PC-9 (cell line): ENCODE results near the gene KCTD12. TPM values are rescaled to one million over a fixed set of nuclear protein-coding genes. Genes with fewer than 3 reads are reported as not detected.

Experiments used
- BruUV-seq: library from RNA; stranded (reverse); fragments of 400-500 nt; replicated peaks from 2 replicates; lab custom pipeline; 2021; lab: Mats Ljungman, UMichigan
- CTCF ChIA-PET: fragments of 300-600 bp; sonication (Branson Sonifier 250); formaldehyde crosslinking; loops from one replicate; lab custom pipeline; 2022; ENCODE audit warnings: antibody characterized with exemption; lab: Charles Lee
- POLR2A ChIA-PET: fragments of 300-600 bp; sonication (Branson Sonifier 250); formaldehyde crosslinking; loops from one replicate; lab custom pipeline; 2022; ENCODE audit warnings: antibody characterized with exemption; ENCODE audit not compliant: unreplicated experiment; lab: Charles Lee
- DNase-seq, 2 experiments: peaks; one replicate each; pipeline versions ENCODE4 v3.0.0 to v3.0.0-alpha.2; 2015 to 2022; ENCODE audit warnings: mixed read lengths in 1 of 2
- H2AFZ ChIP-seq: fragments of 200-600 bp; sonication (generic); 2 replicates; pipeline ENCODE4 v1.8.1; 2017; ENCODE audit warnings: antibody characterized with exemption
- H3F3A ChIP-seq: fragments of 200-600 bp; sonication (generic); 2 replicates; pipeline ENCODE4 v1.8.1; 2017; ENCODE audit warnings: antibody characterized with exemption, mild to moderate bottlenecking, low read depth; ENCODE audit not compliant: insufficient read depth
- H3K27ac ChIP-seq: fragments of 200-600 bp; sonication (generic); 2 replicates; pipeline ENCODE4 v1.6.1; 2016; ENCODE audit warnings: mixed run types
- H3K27me3 ChIP-seq: fragments of 200-600 bp; sonication (generic); 2 replicates; pipeline ENCODE4 v1.6.1; 2016; ENCODE audit warnings: low read depth, mixed run types; ENCODE audit not compliant: insufficient read depth
- H3K36me3 ChIP-seq: fragments of 200-600 bp; sonication (generic); 2 replicates; pipeline ENCODE4 v1.6.1; 2016; ENCODE audit warnings: low read depth, mixed run types
- H3K4me1 ChIP-seq: fragments of 200-600 bp; sonication (generic); replicated peaks from 2 replicates; pipeline ENCODE4 v1.6.1; 2016; ENCODE audit warnings: mixed run types; ENCODE audit not compliant: insufficient read depth
- H3K4me2 ChIP-seq: fragments of 200-600 bp; sonication (generic); 2 replicates; pipeline ENCODE4 v1.6.1; 2017; ENCODE audit warnings: mixed run types
- H3K4me3 ChIP-seq: fragments of 200-600 bp; sonication (generic); 2 replicates; pipeline ENCODE4 v1.6.1; 2016; ENCODE audit warnings: mixed run types
- H3K79me2 ChIP-seq: fragments of 200-600 bp; sonication (generic); 2 replicates; pipeline ENCODE4 v1.6.1; 2017; ENCODE audit warnings: low read depth, mixed run types
- H3K9me2 ChIP-seq: fragments of 200-600 bp; sonication (generic); 2 replicates; pipeline ENCODE4 v1.8.1; 2017; ENCODE audit warnings: mild to moderate bottlenecking; ENCODE audit not compliant: insufficient read depth
- H3K9me3 ChIP-seq: fragments of 200-600 bp; sonication (generic); 2 replicates; pipeline ENCODE4 v1.8.1; 2016; ENCODE audit warnings: low read depth; ENCODE audit not compliant: insufficient read depth
- H4K20me1 ChIP-seq: fragments of 200-600 bp; sonication (generic); 2 replicates; pipeline ENCODE4 v1.8.1; 2017; ENCODE audit not compliant: insufficient read depth
- EZH2 ChIP-seq: fragments of 200-600 bp; sonication (generic); IDR thresholded peaks from 2 replicates; pipeline ENCODE4 v1.8.0; 2017; ENCODE audit warnings: antibody characterized with exemption, low read depth
- intact Hi-C: fragments of 100-400 bp; cut with micrococcal nuclease; formaldehyde crosslinking; loops from one replicate; pipeline ENCODE4 v1.10.0; 2022; ENCODE audit not compliant: unreplicated experiment
- total RNA-seq: library from RNA; stranded (reverse); gene quantifications from 2 replicates; pipeline ENCODE4 v1.2.3, GENCODE V29; 2021
- TF ChIP-seq, protein P1 (sequence below): fragments of 200-600 bp; sonication (generic); conservative IDR thresholded peaks from 2 replicates; pipeline ENCODE4 v1.6.1; 2017; ENCODE audit warnings: mixed run types, antibody characterized with exemption, mild to moderate bottlenecking, moderate library complexity

The KCTD12 gene
- total RNA-seq, 1 experiment from 2014 or later: 0.15 TPM

DNA sequence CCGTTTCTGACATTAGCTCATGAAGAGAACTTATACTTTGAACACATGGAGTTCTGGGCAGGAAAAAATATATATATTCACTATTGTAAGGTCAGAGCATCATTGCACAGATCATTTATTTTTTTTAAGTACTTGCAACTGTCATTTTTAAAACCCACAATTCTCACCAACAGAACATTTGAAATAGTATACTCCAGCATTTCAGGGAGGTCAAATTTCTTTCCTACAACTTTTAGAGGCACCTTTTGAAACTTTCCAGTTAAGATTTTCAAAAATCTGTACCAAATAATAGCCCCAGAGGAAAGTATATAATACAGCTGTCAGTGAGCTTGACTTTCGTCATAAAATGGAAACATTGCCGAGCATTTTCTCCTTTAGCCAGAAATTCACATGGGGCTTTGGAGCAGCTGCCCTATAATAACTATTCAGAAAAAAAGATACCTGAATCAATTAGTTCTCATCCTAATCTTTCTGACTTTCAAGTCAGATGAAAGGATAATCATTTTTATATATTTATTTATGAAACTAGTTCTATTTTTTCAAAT is 10.9 kb downstream of the KCTD12 start:
- H4K20me1 ChIP-seq: no peaks in the 10 kb centered on the region
- no peak overlapping the region for H3K4me2 ChIP-seq
- no peaks in the 10 kb centered on the region for H3K79me2 ChIP-seq
- TF ChIP-seq EZH2: no peak
- TF ChIP-seq, protein P1, sequence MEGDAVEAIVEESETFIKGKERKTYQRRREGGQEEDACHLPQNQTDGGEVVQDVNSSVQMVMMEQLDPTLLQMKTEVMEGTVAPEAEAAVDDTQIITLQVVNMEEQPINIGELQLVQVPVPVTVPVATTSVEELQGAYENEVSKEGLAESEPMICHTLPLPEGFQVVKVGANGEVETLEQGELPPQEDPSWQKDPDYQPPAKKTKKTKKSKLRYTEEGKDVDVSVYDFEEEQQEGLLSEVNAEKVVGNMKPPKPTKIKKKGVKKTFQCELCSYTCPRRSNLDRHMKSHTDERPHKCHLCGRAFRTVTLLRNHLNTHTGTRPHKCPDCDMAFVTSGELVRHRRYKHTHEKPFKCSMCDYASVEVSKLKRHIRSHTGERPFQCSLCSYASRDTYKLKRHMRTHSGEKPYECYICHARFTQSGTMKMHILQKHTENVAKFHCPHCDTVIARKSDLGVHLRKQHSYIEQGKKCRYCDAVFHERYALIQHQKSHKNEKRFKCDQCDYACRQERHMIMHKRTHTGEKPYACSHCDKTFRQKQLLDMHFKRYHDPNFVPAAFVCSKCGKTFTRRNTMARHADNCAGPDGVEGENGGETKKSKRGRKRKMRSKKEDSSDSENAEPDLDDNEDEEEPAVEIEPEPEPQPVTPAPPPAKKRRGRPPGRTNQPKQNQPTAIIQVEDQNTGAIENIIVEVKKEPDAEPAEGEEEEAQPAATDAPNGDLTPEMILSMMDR: no peak
- no peaks in the 10 kb centered on the region for H3K9me3 ChIP-seq
- H3K36me3 ChIP-seq: no peaks in the 10 kb centered on the region
- H3K9me2 ChIP-seq: no peaks in the 10 kb centered on the region
- ChIA-PET POLR2A (no interaction called here), CTCF (no interaction called here)
- no peak for DNase-seq
- no peak overlapping the region for H3K27ac ChIP-seq
- intact Hi-C loops: no loop called here
- H3K4me1 ChIP-seq: no peaks in the 10 kb centered on the region
- peaks cover 5% of the 10 kb centered on the region; the same call in 1 of the 2 replicates for H3K27me3 ChIP-seq
- no peak overlapping the region for H2AFZ ChIP-seq
- H3F3A ChIP-seq: no peaks in the 10 kb centered on the region
- no TSS peak for BruUV-seq
- H3K4me3 ChIP-seq: no peak overlapping the region

DNA sequence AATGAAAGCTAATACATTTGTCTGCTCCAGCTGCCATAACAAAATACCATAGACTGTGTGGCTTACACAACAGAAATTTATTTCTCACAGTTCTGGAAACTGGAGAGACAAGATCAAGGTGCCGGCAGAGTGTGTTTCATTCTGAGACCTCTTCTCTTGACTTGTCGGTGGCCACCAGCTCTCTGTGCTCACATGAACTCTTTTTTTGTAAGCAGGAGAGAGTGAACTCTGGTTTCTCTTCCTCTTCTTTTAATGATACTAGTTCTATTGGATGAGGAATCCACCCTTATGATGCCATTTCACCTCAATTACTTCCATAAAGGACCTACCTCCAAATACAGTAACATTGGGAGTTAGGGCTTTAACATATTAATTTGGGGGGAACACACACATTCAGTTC is 11.7 kb downstream of the KCTD12 start:
- no peak overlapping the region for H3K4me2 ChIP-seq
- ChIA-PET CTCF (no interaction called here), POLR2A (no interaction called here)
- no TSS peak for BruUV-seq
- no peaks in the 10 kb centered on the region for H3K4me1 ChIP-seq
- intact Hi-C loops: no loop called here
- no peaks in the 10 kb centered on the region for H3K36me3 ChIP-seq
- peaks cover 5% of the 10 kb centered on the region; the same call in 1 of the 2 replicates for H3K27me3 ChIP-seq
- H3F3A ChIP-seq: no peaks in the 10 kb centered on the region
- DNase-seq: no peak
- no peaks in the 10 kb centered on the region for H3K79me2 ChIP-seq
- no peak overlapping the region for H3K27ac ChIP-seq
- H2AFZ ChIP-seq: 0 out of 2 replicates have a peak overlapping the region, but pooled peaks have one; percentile 25
- no peak overlapping the region for H3K4me3 ChIP-seq
- no peaks in the 10 kb centered on the region for H3K9me2 ChIP-seq
- H4K20me1 ChIP-seq: no peaks in the 10 kb centered on the region
- TF ChIP-seq EZH2: no peak
- TF ChIP-seq, protein P1: no peak
- no peaks in the 10 kb centered on the region for H3K9me3 ChIP-seq

DNA sequence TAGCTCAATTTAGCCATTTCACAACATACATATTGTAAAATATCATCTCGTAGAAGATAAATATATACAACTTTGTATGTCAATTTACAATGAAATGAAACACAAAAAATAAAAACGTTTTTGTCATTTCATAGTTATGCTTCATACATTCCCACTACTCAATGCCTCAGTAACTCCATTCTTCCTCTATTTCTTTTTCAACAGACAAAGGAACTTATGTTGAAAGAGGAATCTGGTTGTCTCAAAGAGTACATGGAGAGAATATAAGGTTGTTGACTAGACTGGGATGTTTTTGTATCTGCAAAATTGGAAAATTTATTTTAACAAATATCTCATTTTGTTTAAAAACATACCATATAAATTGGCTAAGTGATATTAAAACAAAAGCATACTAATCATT is 12.8 kb downstream of the KCTD12 start:
- H2AFZ ChIP-seq: no peak overlapping the region
- no peaks in the 10 kb centered on the region for H3K9me3 ChIP-seq
- no peaks in the 10 kb centered on the region for H3F3A ChIP-seq
- H3K27me3 ChIP-seq: peaks cover 5% of the 10 kb centered on the region; the same call in 1 of the 2 replicates
- DNase-seq: no peak
- no peaks in the 10 kb centered on the region for H3K79me2 ChIP-seq
- no peaks in the 10 kb centered on the region for H4K20me1 ChIP-seq
- H3K4me3 ChIP-seq: no peak overlapping the region
- TF ChIP-seq EZH2: no peak
- TF ChIP-seq, protein P1: no peak
- no peaks in the 10 kb centered on the region; the same call in 1 of the 2 replicates for H3K9me2 ChIP-seq
- no TSS peak for BruUV-seq
- POLR2A ChIA-PET: no interaction called here
- CTCF ChIA-PET: no interaction called here
- intact Hi-C loops: no loop called here
- no peaks in the 10 kb centered on the region for H3K36me3 ChIP-seq
- H3K4me1 ChIP-seq: no peaks in the 10 kb centered on the region
- H3K4me2 ChIP-seq: no peak overlapping the region
- H3K27ac ChIP-seq: no peak overlapping the region
